HEK293T (cell line): ENCODE measurements around the gene PEAK3.

Experiments used
- BHLHE40 ChIP-seq: fragments of 450-650 bp; IDR thresholded peaks from 2 replicates; pipeline ENCODE4 v1.6.1; 2016; ENCODE audit warnings: mild to moderate bottlenecking, moderate library complexity, borderline replicate concordance
- ELF4 ChIP-seq: fragments of 450-650 bp; IDR thresholded peaks from 2 replicates; pipeline ENCODE4 v1.6.1; 2017; ENCODE audit warnings: antibody characterized with exemption
- FOXK2 ChIP-seq: fragments of 450-650 bp; IDR thresholded peaks from 2 replicates; pipeline ENCODE4 v1.6.1; 2016; ENCODE audit warnings: mild to moderate bottlenecking
- FOXM1 ChIP-seq: fragments of 450-650 bp; IDR thresholded peaks from 2 replicates; pipeline ENCODE4 v1.6.1; 2017; ENCODE audit warnings: mild to moderate bottlenecking, borderline replicate concordance
- HDGF ChIP-seq: fragments of 450-650 bp; IDR thresholded peaks from 2 replicates; pipeline ENCODE4 v1.6.1; 2017; ENCODE audit warnings: antibody characterized with exemption, borderline replicate concordance
- PKNOX1 ChIP-seq: fragments of 450-650 bp; IDR thresholded peaks from 2 replicates; pipeline ENCODE4 v1.6.1; 2016
- ZNF384 ChIP-seq: fragments of 450-650 bp; IDR thresholded peaks from 2 replicates; pipeline ENCODE4 v1.6.1; 2016

GRCh38 chr19:2324220-2324948, 42.4 kb upstream of the PEAK3 start:
- TF ChIP-seq HDGF (no peak), FOXM1 (no peak), ZNF384 (no peak), BHLHE40 (no peak), ELF4 (no peak), FOXK2 (no peak), PKNOX1 (no peak)
